Parathyroid adenoma (tissue), 2 donors: ENCODE results near the gene HSD17B11.
"Not testable (repeated sequence)": the region's sequence is repeated elsewhere in the genome, so short reads cannot be mapped to it uniquely, and the experiment has no call there.

Source experiments
- H2AFZ ChIP-seq: fragments of 300-600 bp; sonication (generic); one replicate; pipeline ENCODE4 v1.7.0; 2017; ENCODE audit warnings: antibody characterized with exemption, mild to moderate bottlenecking
- H3K27ac ChIP-seq: fragments of 300-600 bp; sonication (generic); one replicate; pipeline ENCODE4 v1.7.0; 2017
- H3K27me3 ChIP-seq: fragments of 300-600 bp; sonication (generic); one replicate; pipeline ENCODE4 v1.7.0; 2017; ENCODE audit warnings: low read length; ENCODE audit not compliant: control insufficient read depth, insufficient read depth
- H3K36me3 ChIP-seq: fragments of 300-600 bp; sonication (generic); one replicate; pipeline ENCODE4 v1.7.0; 2017; ENCODE audit warnings: low read length; ENCODE audit not compliant: control insufficient read depth, insufficient read depth
- H3K4me1 ChIP-seq: fragments of 300-600 bp; sonication (generic); one replicate; pipeline ENCODE4 v1.7.0; 2017; ENCODE audit warnings: control low read depth
- H3K4me2 ChIP-seq: fragments of 300-600 bp; sonication (generic); one replicate; pipeline ENCODE4 v1.7.0; 2017; ENCODE audit warnings: low read length
- H3K4me3 ChIP-seq: fragments of 300-600 bp; sonication (generic); one replicate; pipeline ENCODE4 v1.7.0; 2017; ENCODE audit warnings: low read depth, low read length
- H3K79me2 ChIP-seq: fragments of 300-600 bp; sonication (generic); one replicate; pipeline ENCODE4 v1.7.0; 2017; ENCODE audit warnings: control low read depth
- H3K9ac ChIP-seq: fragments of 300-600 bp; sonication (generic); one replicate; pipeline ENCODE4 v1.7.0; 2017; ENCODE audit warnings: mild to moderate bottlenecking
- H3K9me3 ChIP-seq: fragments of 300-600 bp; sonication (generic); one replicate; pipeline ENCODE4 v1.7.0; 2017; ENCODE audit warnings: low read length; ENCODE audit not compliant: control insufficient read depth
- CTCF ChIP-seq: fragments of 300-600 bp; sonication (generic); IDR thresholded peaks from one replicate; pipeline ENCODE4 v1.7.0; 2017; ENCODE audit warnings: antibody characterized with exemption, mild to moderate bottlenecking
- donor health status: primary hyperparathyroidism.

The HSD17B11 gene

GRCh38 chr4:87387237-87387636 is 3.8 kb downstream of the HSD17B11 start:
- Histone ChIP-seq H2AFZ (no peak overlapping the region), H3K4me1 (no peaks in the 10 kb centered on the region), H3K79me2 (no peaks in the 10 kb centered on the region), H3K9ac (no peak overlapping the region), H3K4me3 (no peak overlapping the region), H3K4me2 (no peak overlapping the region), H3K9me3 (no peaks in the 10 kb centered on the region), H3K36me3 (no peaks in the 10 kb centered on the region), H3K27me3 (no peaks in the 10 kb centered on the region), H3K27ac (no peak overlapping the region)
- TF ChIP-seq CTCF, result no peak

- H3K9ac ChIP-seq, H3K4me2 ChIP-seq, H3K4me3 ChIP-seq, H3K9me3 ChIP-seq, H3K27me3 ChIP-seq, H3K27ac ChIP-seq, H3K4me1 ChIP-seq, H3K36me3 ChIP-seq, H2AFZ ChIP-seq, H3K79me2 ChIP-seq: not testable (repeated sequence)
These were observed 6.4 kb downstream of the HSD17B11 start for GRCh38 chr4:87384466-87385132.

GRCh38 chr4:87382931-87383330 is 8.1 kb downstream of the HSD17B11 start:
- H3K4me3 ChIP-seq, result no peak overlapping the region
- no peaks in the 10 kb centered on the region for H3K9me3 ChIP-seq
- H3K4me2 ChIP-seq, result no peak overlapping the region
- no peaks in the 10 kb centered on the region for H3K79me2 ChIP-seq
- no peak overlapping the region for H3K27ac ChIP-seq
- no peaks in the 10 kb centered on the region for H3K4me1 ChIP-seq
- H3K27me3 ChIP-seq, result no peaks in the 10 kb centered on the region
- TF ChIP-seq CTCF, result no peak
- no peaks in the 10 kb centered on the region for H3K36me3 ChIP-seq
- H3K9ac ChIP-seq, result no peak overlapping the region
- no peak overlapping the region for H2AFZ ChIP-seq

GRCh38 chr4:87382116-87382515 is 8.9 kb downstream of the HSD17B11 start:
- H3K79me2 ChIP-seq, result no peaks in the 10 kb centered on the region
- H3K9me3 ChIP-seq, result no peaks in the 10 kb centered on the region
- H3K4me2 ChIP-seq, result no peak overlapping the region
- no peaks in the 10 kb centered on the region for H3K4me1 ChIP-seq
- no peak for TF ChIP-seq CTCF
- H2AFZ ChIP-seq, result no peak overlapping the region
- H3K9ac ChIP-seq, result no peak overlapping the region
- H3K4me3 ChIP-seq, result no peak overlapping the region
- no peaks in the 10 kb centered on the region for H3K27me3 ChIP-seq
- no peak overlapping the region for H3K27ac ChIP-seq
- H3K36me3 ChIP-seq, result no peaks in the 10 kb centered on the region

GRCh38 chr4:87377816-87378215 is 13.2 kb downstream of the HSD17B11 start:
- H3K36me3 ChIP-seq, result no peaks in the 10 kb centered on the region

More at GRCh38 chr4:87377816-87378215, 13.2 kb downstream of the HSD17B11 start:
- H3K27ac ChIP-seq, result no peak overlapping the region
- no peak overlapping the region for H2AFZ ChIP-seq
- no peaks in the 10 kb centered on the region for H3K27me3 ChIP-seq
- H3K4me2 ChIP-seq, result no peak overlapping the region
- no peaks in the 10 kb centered on the region for H3K9me3 ChIP-seq
- no peaks in the 10 kb centered on the region for H3K4me1 ChIP-seq
- no peaks in the 10 kb centered on the region for H3K79me2 ChIP-seq
- no peak overlapping the region for H3K4me3 ChIP-seq
- no peak for TF ChIP-seq CTCF
- H3K9ac ChIP-seq, result no peak overlapping the region
